HCT116 (cell line): Measurements from ENCODE around the gene ARL9. TPM values are rescaled to one million over a fixed set of nuclear protein-coding genes. Genes with fewer than 3 reads are reported as not detected.

Experiments
- ATAC-seq: fragments of 200-7000 bp; cut with Tn5 transposase; 2 replicates; pipeline ENCODE4 v1.9.1; 2020; ENCODE audit warnings: mild to moderate bottlenecking, moderate library complexity
- BruUV-seq: library from RNA; stranded (reverse); fragments of 400-500 nt; replicated peaks from 2 replicates; lab custom pipeline; 2021; lab: Mats Ljungman, UMichigan
- CTCF ChIA-PET: fragments of 300-600 bp; sonication (Branson Sonifier 250); formaldehyde crosslinking; loops from one replicate; lab custom pipeline; 2021; ENCODE audit warnings: antibody characterized with exemption; lab: Charles Lee
- POLR2A ChIA-PET: fragments of 300-600, 350-600 bp; sonication (Branson Sonifier 250); formaldehyde crosslinking; loops from one replicate; lab custom pipeline; 2021; ENCODE audit warnings: antibody characterized with exemption; lab: Charles Lee
- RAD21 ChIA-PET, 2 experiments: fragments of 300-600 bp; sonication (Branson Sonifier 250); formaldehyde crosslinking; loops; one replicate each; lab custom pipeline; 2023; ENCODE audit warnings: low total read pairs in 2 of 2; ENCODE audit not compliant: uncharacterized antibody in 2 of 2, unreplicated experiment in 2 of 2, low non-redundant PET in 1 of 2; lab: Charles Lee
- DNase-seq: peaks from one replicate; pipeline ENCODE4 v3.0.0-alpha.2; 2010; ENCODE audit warnings: low read depth, low spot score
- H2AFZ ChIP-seq: fragments of 200-600 bp; shearing (Covaris generic), sonication (generic); 2 replicates; pipeline ENCODE4 v1.6.1; 2017; ENCODE audit warnings: low read depth, mixed run types, mixed read lengths, antibody characterized with exemption, low read length; ENCODE audit not compliant: poor library complexity, severe bottlenecking
- H3K27ac ChIP-seq: 2 replicates; pipeline ENCODE4 v1.5.1; 2012; ENCODE audit warnings: low read depth, low read length
- H3K27me3 ChIP-seq: fragments of 200-600 bp; sonication (generic); 2 replicates; pipeline ENCODE4 v1.6.1; 2016; ENCODE audit warnings: mixed run types, low read length, mixed read lengths; ENCODE audit not compliant: insufficient read depth
- H3K36me3 ChIP-seq, 2 experiments: fragments of 200-500 bp in 1 of 2; fragments of 200-600 bp in 1 of 2; sonication (Bioruptor generic) in 1 of 2; sonication (generic) in 1 of 2; 2 replicates each; pipeline versions ENCODE4 v1.5.1 to v1.6.1; 2014 to 2016; ENCODE audit warnings: low read length in 2 of 2, inconsistent platforms in 1 of 2, mixed read lengths in 1 of 2, mixed run types in 1 of 2; ENCODE audit not compliant: insufficient read depth in 2 of 2, control insufficient read depth in 1 of 2
- H3K4me1 ChIP-seq, 2 experiments: fragments of 200-600 bp in 1 of 2; sonication (generic) in 1 of 2; 2 replicates each; pipeline versions ENCODE4 v1.5.1 to v1.6.1; 2012 to 2017; ENCODE audit warnings: low read length in 2 of 2, inconsistent platforms in 1 of 2, mild to moderate bottlenecking in 1 of 2, mixed read lengths in 1 of 2, mixed run types in 1 of 2, moderate library complexity in 1 of 2; ENCODE audit not compliant: insufficient read depth in 2 of 2, control insufficient read depth in 1 of 2
- H3K4me2 ChIP-seq: fragments of 200-600 bp; sonication (generic); 2 replicates; pipeline ENCODE4 v1.6.1; 2017; ENCODE audit warnings: mixed run types, low read length, mixed read lengths
- H3K4me3 ChIP-seq, 2 experiments: fragments of 200-600 bp in 1 of 2; sonication (generic) in 1 of 2; replicated peaks in 1 of 2; 2 replicates each; pipeline ENCODE4 v1.5.1; 2011 to 2016; ENCODE audit warnings: low read length in 2 of 2, control low read depth in 1 of 2, low read depth in 1 of 2, mild to moderate bottlenecking in 1 of 2, mixed read lengths in 1 of 2, mixed run types in 1 of 2
- H3K79me2 ChIP-seq: fragments of 200-600 bp; sonication (generic); 2 replicates; pipeline ENCODE4 v1.6.1; 2017; ENCODE audit warnings: mild to moderate bottlenecking, mixed run types, low read length, moderate library complexity, mixed read lengths; ENCODE audit not compliant: insufficient read depth
- H3K9ac ChIP-seq: fragments of 200-600 bp; sonication (generic); 2 replicates; pipeline ENCODE4 v1.6.1; 2016; ENCODE audit warnings: low read length, mixed read lengths
- H3K9me2 ChIP-seq: fragments of 200-600 bp; sonication (generic), shearing (Covaris generic); 2 replicates; pipeline ENCODE4 v1.6.1; 2017; ENCODE audit warnings: mixed run types, mild to moderate bottlenecking, moderate library complexity; ENCODE audit not compliant: insufficient read depth
- H3K9me3 ChIP-seq, 2 experiments: fragments of 200-500 bp in 1 of 2; fragments of 200-600 bp in 1 of 2; sonication (Bioruptor generic) in 1 of 2; sonication (generic) in 1 of 2; 2 replicates each; pipeline ENCODE4 v1.6.1; 2014 to 2017; ENCODE audit warnings: low read length in 2 of 2, mixed read lengths in 2 of 2, inconsistent platforms in 1 of 2, low read depth in 1 of 2, mild to moderate bottlenecking in 1 of 2, mixed run types in 1 of 2, moderate library complexity in 1 of 2; ENCODE audit not compliant: control insufficient read depth in 1 of 2, insufficient read depth in 1 of 2
- H4K20me1 ChIP-seq: fragments of 200-600 bp; sonication (generic), shearing (Covaris generic); 2 replicates; pipeline ENCODE4 v1.6.1; 2017; ENCODE audit warnings: mixed run types, mild to moderate bottlenecking, moderate library complexity; ENCODE audit not compliant: insufficient read depth
- ATF3 ChIP-seq: IDR thresholded peaks from 2 replicates; pipeline ENCODE4 v1.6.1; 2012
- CBX3 ChIP-seq: IDR thresholded peaks from 2 replicates; pipeline ENCODE4 v1.6.1; 2012; ENCODE audit warnings: low read depth
- CEBPB ChIP-seq: IDR thresholded peaks from 2 replicates; pipeline ENCODE4 v1.6.1; 2012; ENCODE audit warnings: low read depth
- CTCF ChIP-seq, 3 experiments: fragments of 200-600 bp in 1 of 3; sonication (generic) in 1 of 3; IDR thresholded peaks in 2 of 3; conservative IDR thresholded peaks in 1 of 3; 2 replicates each; pipeline ENCODE4 v1.5.1; 2012 to 2017; ENCODE audit warnings: low read depth in 2 of 3, low read length in 2 of 3, antibody characterized with exemption in 1 of 3, borderline replicate concordance in 1 of 3, control low read depth in 1 of 3, mild to moderate bottlenecking in 1 of 3, mixed read lengths in 1 of 3, mixed run types in 1 of 3, moderate library complexity in 1 of 3; ENCODE audit not compliant: insufficient read depth in 1 of 3
- ELF1 ChIP-seq: IDR thresholded peaks from 2 replicates; pipeline ENCODE4 v1.6.1; 2012; ENCODE audit warnings: low read depth, borderline replicate concordance
- EZH2 ChIP-seq: fragments of 200-600 bp; sonication (generic); IDR thresholded peaks from 2 replicates; pipeline ENCODE4 v1.6.1; 2017; ENCODE audit warnings: antibody characterized with exemption, mixed run types
- EZH2phosphoT487 ChIP-seq: fragments of 200-600 bp; IDR thresholded peaks from 2 replicates; pipeline ENCODE4 v1.6.1; 2018; ENCODE audit warnings: antibody characterized with exemption, borderline replicate concordance
- FOSL1 ChIP-seq: IDR thresholded peaks from 2 replicates; pipeline ENCODE4 v1.6.1; 2012; ENCODE audit warnings: low read depth
- JUND ChIP-seq: IDR thresholded peaks from 2 replicates; pipeline ENCODE4 v1.6.1; 2012
- MAX ChIP-seq: IDR thresholded peaks from 2 replicates; pipeline ENCODE4 v1.6.1; 2012
- POLR2A ChIP-seq: IDR thresholded peaks from 2 replicates; pipeline ENCODE4 v1.7.0; 2011; ENCODE audit warnings: borderline replicate concordance; ENCODE audit not compliant: insufficient read depth, insufficient read length; ENCODE audit errors: extremely low read depth
- POLR2AphosphoS5 ChIP-seq: IDR thresholded peaks from 2 replicates; pipeline ENCODE4 v1.6.1; 2011; ENCODE audit warnings: mild to moderate bottlenecking, low read depth, low read length, moderate library complexity
- RAD21 ChIP-seq: IDR thresholded peaks from 2 replicates; pipeline ENCODE4 v1.6.1; 2012; ENCODE audit warnings: low read depth, mild to moderate bottlenecking
- REST ChIP-seq: IDR thresholded peaks from 2 replicates; pipeline ENCODE4 v1.6.1; 2012; ENCODE audit warnings: low read depth
- SIN3A ChIP-seq: IDR thresholded peaks from 2 replicates; pipeline ENCODE4 v1.6.1; 2012; ENCODE audit warnings: low read depth
- SP1 ChIP-seq: IDR thresholded peaks from 2 replicates; pipeline ENCODE4 v1.6.1; 2012; ENCODE audit warnings: low read depth
- YY1 ChIP-seq: IDR thresholded peaks from 2 replicates; pipeline ENCODE4 v1.6.1; 2011; ENCODE audit warnings: low read length, low read depth, moderate library complexity, mild to moderate bottlenecking; ENCODE audit not compliant: insufficient replicate concordance; ENCODE audit errors: extremely low read depth
- ZBTB33 ChIP-seq: IDR thresholded peaks from 2 replicates; pipeline ENCODE4 v1.6.1; 2011; ENCODE audit warnings: mild to moderate bottlenecking, low read length, moderate library complexity; ENCODE audit not compliant: insufficient replicate concordance; ENCODE audit errors: extremely low read depth
- ZFX ChIP-seq: fragments of 450-650 bp; IDR thresholded peaks from 2 replicates; pipeline ENCODE4 v1.6.1; 2017
- ZNF274 ChIP-seq: fragments of 200-500 bp; sonication (Bioruptor generic); IDR thresholded peaks from 2 replicates; pipeline ENCODE4 v1.6.1; 2014; ENCODE audit warnings: mild to moderate bottlenecking, low read depth, low read length, inconsistent platforms
- intact Hi-C: fragments of 100-400 bp; cut with micrococcal nuclease; formaldehyde crosslinking; loops from 2 replicates; pipeline ENCODE4 v1.10.0; 2022
- total RNA-seq: library from RNA; stranded (reverse); gene quantifications from one replicate; pipeline ENCODE4 v1.2.1, GENCODE V29; 2021; ENCODE audit not compliant: unreplicated experiment

The ARL9 gene
- total RNA-seq, 1 experiment from 2014 or later = not detected

GRCh38 chr4:56540826-56541225 lies 35.2 kb downstream of the ARL9 start:
- DNase-seq = no peak
- ChIA-PET POLR2A (no interaction called here), CTCF (no interaction called here), RAD21 (no interaction called here)
- Histone ChIP-seq H3K79me2 (no peaks in the 10 kb centered on the region), H3K36me3 (no peaks in the 10 kb centered on the region), H3K9ac (no peak overlapping the region), H4K20me1 (no peaks in the 10 kb centered on the region), H3K9me2 (no peaks in the 10 kb centered on the region), H2AFZ (no peak overlapping the region), H3K9me3 (no peaks in the 10 kb centered on the region), H3K27me3 (no peaks in the 10 kb centered on the region)
- no TSS peak for BruUV-seq
- no peak for ATAC-seq
- TF ChIP-seq EZH2 (no peak), POLR2AphosphoS5 (no peak), CEBPB (no peak), ZFX (no peak), CTCF (IDR thresholded peaks at IDR 0.05 in 2 of 3, conservative IDR thresholded peaks at IDR 0.05 in 1 of 3; ENCODE audit: borderline replicate concordance in 1 of 3, insufficient read depth in 1 of 3, low read depth in 2 of 3, low read length in 2 of 3) (no peak), YY1 (no peak), ZBTB33 (no peak), ZNF274 (no peak), RAD21 (no peak), SIN3A (no peak), JUND (no peak), MAX (no peak), ELF1 (no peak), EZH2phosphoT487 (no peak), REST (no peak), SP1 (no peak), CBX3 (no peak), ATF3 (no peak), POLR2A (no peak), FOSL1 (no peak)
- TF ChIP-seq, all 23 proteins: peak for 0
- Histone ChIP-seq H3K4me1 (peaks cover 0 to 11% of the 10 kb centered on the region in 2 experiments; a peak in 1 of 4 replicates), H3K27ac (no peak overlapping the region), H3K4me3 (no peak overlapping the region), H3K4me2 (no peak overlapping the region)
- intact Hi-C loops = no loop called here
